Measurements from ENCODE around the gene GPRC5B.

- TF ChIP-seq CTCF (IDR thresholded peaks at IDR 0.05; ENCODE audit: control extremely low read depth in 1 of 3, insufficient read depth in 1 of 3, low read depth in 1 of 3, low read length in 3 of 3) = no peak
- TF ChIP-seq TAF1 (IDR thresholded peaks at IDR 0.05; ENCODE audit: low read depth, low read length) = no peak
- TF ChIP-seq EZH2 (IDR thresholded peaks at IDR 0.05; ENCODE audit: low read depth, low read length, severe bottlenecking) = no peak
- TF ChIP-seq POLR2AphosphoS5 (IDR thresholded peaks at IDR 0.05; ENCODE audit: low read depth, low read length) = no peak
- no peak for TF ChIP-seq ASH2L (IDR thresholded peaks at IDR 0.05; ENCODE audit: low read length)
- TF ChIP-seq MAFK (IDR thresholded peaks at IDR 0.05; ENCODE audit: low read depth, low read length) = no peak
- TF ChIP-seq SUZ12 (IDR thresholded peaks at IDR 0.05; ENCODE audit: low read length) = no peak
- no peak for TF ChIP-seq ZNF274 (IDR thresholded peaks at IDR 0.05; ENCODE audit: borderline replicate concordance, extremely low read depth, low read length)
- no peak for TF ChIP-seq KDM1A (IDR thresholded peaks at IDR 0.05; ENCODE audit: borderline replicate concordance, low read length)
- no peak for TF ChIP-seq GABPA (IDR thresholded peaks at IDR 0.05; ENCODE audit: borderline replicate concordance, insufficient read depth, low read length)
- no peak for TF ChIP-seq RAD21 (IDR thresholded peaks at IDR 0.05 in 1 of 2, conservative IDR thresholded peaks at IDR 0.05 in 1 of 2; ENCODE audit: low read depth in 2 of 2, low read length in 2 of 2)
- TF ChIP-seq, protein P1, sequence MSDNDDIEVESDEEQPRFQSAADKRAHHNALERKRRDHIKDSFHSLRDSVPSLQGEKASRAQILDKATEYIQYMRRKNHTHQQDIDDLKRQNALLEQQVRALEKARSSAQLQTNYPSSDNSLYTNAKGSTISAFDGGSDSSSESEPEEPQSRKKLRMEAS (IDR thresholded peaks at IDR 0.05) = no peak
- TF ChIP-seq CREB1 (IDR thresholded peaks at IDR 0.05) = no peak
Observed at GRCh38 chr16:19837331-19837980, 47.2 kb downstream of the GPRC5B start.
